ENCODE measurements around the gene CHN2. TPM values are rescaled to one million over a fixed set of nuclear protein-coding genes. Genes with fewer than 3 reads are reported as not detected.

Gene CHN2
- total RNA-seq, 1 donor from 2014 or later: 11.0 TPM

- DNase-seq (ENCODE audit: low spot score): no peak
Measured at GRCh38 chr7:29485339-29486190, 291.0 kb downstream of the CHN2 start.

GRCh38 chr7:29486191-29486700, 291.7 kb downstream of the CHN2 start:
- no peak for DNase-seq (ENCODE audit: low spot score)

GRCh38 chr7:29487424-29487823, 292.8 kb downstream of the CHN2 start:
- DNase-seq (ENCODE audit: low spot score): no peak

GRCh38 chr7:29488203-29488970, 293.8 kb downstream of the CHN2 start:
- DNase-seq (ENCODE audit: low spot score): no peak

- no peak for DNase-seq (ENCODE audit: low spot score)
Measured at GRCh38 chr7:29488977-29489376, 294.4 kb downstream of the CHN2 start.

GRCh38 chr7:29490094-29490607, 295.6 kb downstream of the CHN2 start:
- DNase-seq (ENCODE audit: low spot score): no peak

GRCh38 chr7:29494350-29494749, 299.8 kb downstream of the CHN2 start:
- DNase-seq (ENCODE audit: low spot score): no peak

GRCh38 chr7:29495653-29496052, 301.1 kb downstream of the CHN2 start:
- DNase-seq (ENCODE audit: low spot score): no peak

- DNase-seq (ENCODE audit: low spot score): no peak
Measured at GRCh38 chr7:29496355-29497020, 301.9 kb downstream of the CHN2 start.

GRCh38 chr7:29499932-29500331, 305.4 kb downstream of the CHN2 start:
- DNase-seq (ENCODE audit: low spot score): no peak

- no peak for DNase-seq (ENCODE audit: low spot score)
Measured at GRCh38 chr7:29500719-29501118, 306.1 kb downstream of the CHN2 start.

- no peak for DNase-seq (ENCODE audit: low spot score)
Measured at GRCh38 chr7:29502133-29502532, 307.6 kb downstream of the CHN2 start.

- DNase-seq (ENCODE audit: low spot score): no peak
Measured at GRCh38 chr7:29505931-29506330, 311.4 kb downstream of the CHN2 start.

- no peak for DNase-seq (ENCODE audit: low spot score)
Measured at GRCh38 chr7:29508608-29509007, 314.0 kb downstream of the CHN2 start.

- no peak for DNase-seq (ENCODE audit: low spot score)
Measured at GRCh38 chr7:29510028-29510427, 315.5 kb downstream of the CHN2 start.

- no peak for DNase-seq (ENCODE audit: low spot score)
Measured at GRCh38 chr7:29511337-29511736, 316.8 kb downstream of the CHN2 start.

GRCh38 chr7:29511851-29512250, 317.3 kb downstream of the CHN2 start:
- no peak for DNase-seq (ENCODE audit: low spot score)

- no peak for DNase-seq (ENCODE audit: low spot score)
Measured at GRCh38 chr7:29516491-29516890, 321.9 kb downstream of the CHN2 start.

- DNase-seq (ENCODE audit: low spot score): no peak
Measured at GRCh38 chr7:29518616-29519015, 324.0 kb downstream of the CHN2 start.

- no peak for DNase-seq (ENCODE audit: low spot score)
Measured at GRCh38 chr7:29523728-29524127, 329.2 kb downstream of the CHN2 start.

GRCh38 chr7:29527505-29528108, 333.0 kb downstream of the CHN2 start:
- no peak for DNase-seq (ENCODE audit: low spot score)
